Stromal cell of bone marrow (primary cell): ENCODE results near the gene KCNK3.

Source experiments
- DNase-seq: peaks from one replicate; pipeline ENCODE4 v3.0.0-alpha.2; 2012; ENCODE audit warnings: low read depth

Gene KCNK3

GRCh38 chr2:26712486-26713465 is 20.3 kb downstream of the KCNK3 start:
- DNase-seq, result no peak

GRCh38 chr2:26715528-26716270 is 23.2 kb downstream of the KCNK3 start:
- no peak for DNase-seq

DNA sequence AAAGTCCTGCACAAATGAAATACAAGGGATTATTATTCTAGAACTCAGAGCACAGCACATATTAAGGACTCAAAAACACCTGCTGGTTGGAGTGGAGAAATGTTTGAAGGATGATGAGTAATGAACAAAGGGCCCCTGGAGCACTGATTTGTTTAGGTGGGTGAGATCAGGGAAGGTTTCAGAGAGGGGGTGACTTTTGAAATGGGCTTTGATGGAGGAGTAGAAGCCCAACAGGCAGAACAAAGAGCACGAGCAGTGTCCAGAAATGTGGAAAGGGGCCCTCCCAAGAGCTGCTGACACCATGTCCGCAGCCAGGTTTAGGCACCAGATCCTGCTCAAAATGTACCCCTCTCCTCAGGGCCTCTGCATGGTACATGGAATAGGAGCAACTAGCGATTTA is 23.8 kb downstream of the KCNK3 start:
- no peak for DNase-seq

DNA sequence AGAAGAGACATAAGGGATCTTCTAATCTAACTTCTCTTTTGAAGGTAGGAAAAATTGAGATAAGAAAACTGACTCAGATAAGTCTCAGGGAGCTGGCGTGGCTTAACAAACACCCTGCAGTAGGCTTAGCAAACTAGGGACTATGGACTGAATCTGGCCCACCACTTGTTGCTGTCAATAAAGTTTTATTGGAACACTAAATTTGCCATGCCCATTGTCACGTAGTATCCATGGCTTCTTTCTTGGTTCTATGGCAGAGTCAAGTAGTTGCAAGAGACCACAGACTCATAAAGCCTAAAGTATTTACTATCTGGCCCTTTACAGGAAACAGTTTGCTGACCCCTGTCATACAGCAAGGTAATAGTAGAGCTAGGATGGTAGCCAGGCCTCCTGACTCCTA is 24.2 kb downstream of the KCNK3 start:
- no peak for DNase-seq

GRCh38 chr2:26717362-26717761 is 24.8 kb downstream of the KCNK3 start:
- no peak for DNase-seq

DNA sequence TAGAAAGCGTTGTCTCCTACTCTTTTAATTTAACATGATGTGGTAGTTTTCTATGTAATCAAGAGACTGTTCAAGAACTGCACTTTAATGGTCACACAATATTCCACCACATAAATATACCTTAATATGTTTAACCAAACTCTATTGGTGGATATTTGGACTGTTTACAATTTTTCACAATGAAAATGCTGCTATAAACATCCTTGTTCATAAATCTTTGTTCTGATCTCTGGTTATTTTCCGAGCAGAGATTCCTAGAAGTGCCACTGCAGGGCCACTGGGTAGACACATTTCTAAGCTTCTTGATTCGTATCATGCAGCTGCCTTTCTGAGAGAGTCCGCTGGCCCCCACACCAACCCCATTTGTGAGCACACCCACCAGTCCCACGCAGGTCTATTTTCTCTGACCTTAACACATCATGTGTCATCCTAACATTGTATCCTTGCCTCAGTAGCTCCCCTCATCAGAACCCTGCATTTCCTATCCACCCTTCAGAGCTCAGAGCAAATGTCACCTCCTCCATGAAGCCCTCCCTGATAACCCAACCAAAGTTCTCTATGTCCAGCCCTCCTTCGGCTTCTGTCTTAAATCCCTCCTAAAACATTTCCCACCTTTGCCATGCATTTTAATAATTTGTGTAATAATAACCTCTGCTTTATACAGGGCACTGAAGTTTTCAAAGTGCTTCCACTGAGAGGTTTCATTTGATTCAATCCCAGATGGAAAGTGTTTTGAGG is 26.6 kb downstream of the KCNK3 start:
- DNase-seq, result no peak

DNA sequence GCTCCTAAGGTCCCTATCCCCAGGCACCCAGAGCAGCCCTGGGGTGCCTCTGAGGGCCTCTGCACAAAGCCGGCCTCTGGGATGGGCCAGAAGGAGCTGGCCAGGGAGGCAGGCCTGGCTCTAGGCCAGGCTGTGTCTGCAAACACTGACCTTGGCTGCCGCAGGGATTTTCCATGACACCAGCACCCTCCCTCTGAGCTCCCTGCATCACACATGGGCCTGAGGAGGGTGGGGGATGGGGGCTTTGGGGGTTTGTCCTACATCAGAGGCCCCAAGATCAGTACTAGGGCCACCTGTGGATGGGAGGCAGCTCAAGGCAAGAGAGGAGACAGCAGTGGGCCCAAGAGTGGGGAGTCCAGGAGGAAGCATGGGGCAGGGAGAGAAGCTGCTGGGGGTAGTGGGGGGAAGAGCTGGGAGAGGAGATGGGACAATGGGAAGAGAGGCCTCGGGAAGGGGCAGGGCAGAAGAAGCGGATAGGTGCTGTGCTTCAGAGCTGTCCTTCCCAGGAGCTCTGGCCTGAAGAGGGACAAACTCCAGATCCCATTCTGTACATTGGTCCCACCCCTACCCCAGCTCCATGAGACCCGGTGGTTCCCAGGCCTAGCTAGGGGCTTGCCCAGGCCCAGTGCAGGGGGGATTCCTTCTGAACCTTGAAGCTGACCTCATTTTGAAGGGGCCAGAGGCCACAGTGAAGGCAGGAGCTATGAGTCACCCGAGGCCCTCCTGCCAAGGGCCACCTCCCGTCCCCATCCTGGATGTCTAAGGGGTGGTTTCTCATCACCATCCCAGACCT is 28.0 kb downstream of the KCNK3 start:
- DNase-seq, result peak; percentile 72

DNA sequence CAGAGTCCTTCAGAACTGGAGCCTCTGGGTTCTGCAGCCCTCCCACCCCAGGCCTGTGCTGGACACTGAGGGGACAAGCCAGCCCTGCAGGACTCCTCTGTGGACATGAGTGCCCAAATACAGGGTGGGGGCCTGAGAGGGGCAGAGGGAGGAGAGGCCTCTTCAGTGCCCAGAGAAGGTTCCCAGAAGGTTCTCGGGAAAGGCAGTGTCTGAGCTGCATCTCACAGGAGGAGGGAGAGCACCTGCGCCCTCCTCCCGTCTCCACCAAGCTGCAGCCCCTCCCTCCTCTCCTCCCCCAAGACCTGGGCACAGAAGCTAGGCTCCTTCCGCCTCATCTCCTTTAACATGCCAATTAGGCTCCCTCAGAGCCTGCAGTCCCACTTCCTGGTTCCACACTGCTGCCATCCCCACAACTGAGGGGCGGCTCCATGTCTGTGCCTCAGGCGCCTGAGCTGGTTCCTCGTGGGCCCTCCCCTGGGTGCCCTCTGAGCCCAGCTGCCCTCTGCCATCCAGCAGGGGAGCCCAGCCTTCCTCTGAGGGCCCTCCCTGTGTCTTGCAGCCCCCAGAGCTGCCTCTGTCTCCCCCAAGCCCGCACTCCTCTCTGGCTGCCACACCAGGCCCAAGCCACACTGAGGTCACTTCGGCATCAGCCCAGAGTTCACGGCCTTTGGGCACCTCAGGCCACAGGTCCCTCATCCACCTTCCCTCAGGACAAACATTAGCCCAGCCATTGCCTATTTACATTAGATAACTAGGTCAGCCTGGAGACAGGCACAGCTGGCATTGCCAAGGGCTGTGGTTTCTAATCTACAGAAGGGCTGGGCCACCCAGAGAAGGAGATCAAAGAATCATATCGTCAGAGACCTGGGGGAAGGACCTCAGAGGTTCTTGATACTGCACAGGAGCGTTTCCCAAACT is 28.9 kb downstream of the KCNK3 start:
- DNase-seq, result no peak

GRCh38 chr2:26722328-26722727 is 29.8 kb downstream of the KCNK3 start:
- no peak for DNase-seq

GRCh38 chr2:26722911-26723310 is 30.4 kb downstream of the KCNK3 start:
- no peak for DNase-seq

DNA sequence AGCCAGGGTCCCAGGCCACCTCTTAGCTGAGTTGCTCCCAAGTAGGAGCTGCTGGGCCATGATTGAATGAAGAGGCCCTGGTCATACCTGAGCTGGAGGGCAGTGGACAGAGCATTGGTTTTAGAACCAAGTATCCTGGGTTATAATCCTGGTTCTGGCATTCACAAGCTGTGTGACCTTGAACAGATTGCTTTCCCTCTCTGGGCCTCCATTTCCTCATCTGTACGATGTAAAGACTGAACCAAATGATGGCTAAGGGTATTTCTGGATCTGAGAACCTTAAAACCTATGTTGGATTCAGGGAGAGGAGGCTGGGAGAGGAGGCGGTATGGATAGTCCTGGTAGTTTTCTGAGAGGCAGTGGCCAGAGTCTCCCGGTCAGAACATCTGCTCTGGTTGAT is 31.0 kb downstream of the KCNK3 start:
- no peak for DNase-seq

DNA sequence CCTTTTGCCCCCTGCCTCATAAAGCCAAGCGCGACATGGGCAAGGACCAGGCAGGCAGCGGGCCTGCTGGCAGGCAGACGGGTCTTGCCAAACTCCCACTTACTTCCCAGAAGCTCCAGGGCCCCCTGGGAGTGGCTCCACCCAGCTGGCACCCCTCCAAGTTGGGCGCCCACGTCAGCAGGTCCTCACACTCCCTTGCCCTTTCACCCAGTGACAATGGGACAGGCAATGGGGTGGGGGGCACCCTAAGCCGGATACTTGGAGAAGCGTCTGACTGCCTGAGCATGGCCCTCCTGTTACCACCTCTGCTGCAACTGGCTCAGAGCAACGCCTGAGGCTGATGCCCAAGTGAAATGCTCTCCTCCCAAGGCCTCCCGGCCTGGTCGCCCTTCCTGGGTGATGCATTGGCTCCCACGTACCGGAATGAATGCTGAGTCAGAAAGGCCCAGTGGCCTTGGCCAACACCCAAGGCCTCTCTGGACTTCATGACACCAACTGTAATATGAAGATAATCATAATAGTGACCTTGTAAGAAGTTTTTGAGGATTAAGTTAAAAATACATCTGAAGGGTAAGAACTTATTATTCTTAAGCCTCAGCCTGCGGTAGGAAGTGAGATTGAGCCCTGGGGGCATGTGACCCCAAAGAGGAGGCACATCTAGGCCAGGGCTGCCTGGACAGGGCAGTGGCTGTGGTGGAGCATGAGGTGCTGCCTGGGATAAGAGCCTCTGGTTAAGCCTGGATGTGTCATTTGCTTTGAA is 31.6 kb downstream of the KCNK3 start:
- peak; percentile 86 for DNase-seq

GRCh38 chr2:26724784-26725520 is 32.4 kb downstream of the KCNK3 start:
- no peak for DNase-seq

DNA sequence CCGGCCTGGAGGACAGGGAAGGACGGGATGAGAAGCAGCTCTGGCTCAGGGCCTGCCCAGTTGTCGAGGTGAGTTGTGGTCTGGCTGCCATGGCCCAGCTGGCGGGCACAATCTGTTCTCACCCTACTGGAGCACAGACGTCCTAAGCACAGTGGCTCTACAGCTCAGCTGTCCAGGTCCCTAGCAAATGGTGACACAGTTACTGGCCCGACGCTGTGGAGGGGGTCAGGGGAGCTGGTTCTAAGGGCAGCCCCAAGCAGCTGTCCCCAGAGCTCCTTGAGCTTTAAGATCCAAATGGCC is 32.9 kb downstream of the KCNK3 start:
- DNase-seq, result no peak

DNA sequence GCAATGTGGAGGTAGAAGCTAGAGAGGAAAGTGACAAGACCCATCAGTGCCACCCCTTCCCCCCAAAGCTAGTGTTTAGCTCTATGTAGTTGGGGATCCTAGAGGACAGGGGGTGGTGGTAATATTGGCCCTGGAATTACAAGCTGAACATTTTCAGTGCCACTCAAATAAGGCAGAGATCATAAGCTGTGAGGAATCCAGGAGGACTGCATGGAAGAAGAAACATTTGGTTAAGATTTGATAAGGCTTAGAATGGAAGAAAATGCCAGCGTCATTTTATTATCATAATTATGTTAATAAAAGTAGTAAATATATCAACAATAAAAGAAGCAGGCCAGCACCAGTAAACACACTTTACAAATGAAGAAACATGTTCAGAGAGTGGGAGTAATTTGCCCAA is 33.7 kb downstream of the KCNK3 start:
- no peak for DNase-seq

- DNase-seq, result no peak
These were observed 35.4 kb downstream of the KCNK3 start for GRCh38 chr2:26727641-26728561.

GRCh38 chr2:26729311-26729710 is 36.8 kb downstream of the KCNK3 start:
- no peak for DNase-seq
